Prostate gland (tissue), 2 donors: Measurements from ENCODE around the gene LMAN2.

Experiments
- POLR2A ChIP-seq: fragments of 450-650 bp; IDR thresholded peaks from one replicate; pipeline ENCODE4 v1.6.1; 2016; ENCODE audit warnings: antibody characterized with exemption, mild to moderate bottlenecking
- POLR2AphosphoS5 ChIP-seq: sonication (generic); formaldehyde crosslinking; IDR thresholded peaks from one replicate; pipeline ENCODE4 v1.6.1; 2017; ENCODE audit warnings: antibody characterized with exemption
- TF ChIP-seq, protein P1 (sequence below), 4 experiments: fragments of 200-600 bp in 2 of 4; fragments of 450-650 bp in 2 of 4; sonication (generic) in 2 of 4; IDR thresholded peaks; 1 replicate in 3 of 4; 2 replicates in 1 of 4; pipeline ENCODE4 v1.5.1; 2016 to 2019; ENCODE audit warnings: antibody characterized with exemption in 4 of 4, mild to moderate bottlenecking in 2 of 4, moderate library complexity in 2 of 4

- TF ChIP-seq POLR2AphosphoS5 (no peak), POLR2A (no peak)
- TF ChIP-seq, protein P1, sequence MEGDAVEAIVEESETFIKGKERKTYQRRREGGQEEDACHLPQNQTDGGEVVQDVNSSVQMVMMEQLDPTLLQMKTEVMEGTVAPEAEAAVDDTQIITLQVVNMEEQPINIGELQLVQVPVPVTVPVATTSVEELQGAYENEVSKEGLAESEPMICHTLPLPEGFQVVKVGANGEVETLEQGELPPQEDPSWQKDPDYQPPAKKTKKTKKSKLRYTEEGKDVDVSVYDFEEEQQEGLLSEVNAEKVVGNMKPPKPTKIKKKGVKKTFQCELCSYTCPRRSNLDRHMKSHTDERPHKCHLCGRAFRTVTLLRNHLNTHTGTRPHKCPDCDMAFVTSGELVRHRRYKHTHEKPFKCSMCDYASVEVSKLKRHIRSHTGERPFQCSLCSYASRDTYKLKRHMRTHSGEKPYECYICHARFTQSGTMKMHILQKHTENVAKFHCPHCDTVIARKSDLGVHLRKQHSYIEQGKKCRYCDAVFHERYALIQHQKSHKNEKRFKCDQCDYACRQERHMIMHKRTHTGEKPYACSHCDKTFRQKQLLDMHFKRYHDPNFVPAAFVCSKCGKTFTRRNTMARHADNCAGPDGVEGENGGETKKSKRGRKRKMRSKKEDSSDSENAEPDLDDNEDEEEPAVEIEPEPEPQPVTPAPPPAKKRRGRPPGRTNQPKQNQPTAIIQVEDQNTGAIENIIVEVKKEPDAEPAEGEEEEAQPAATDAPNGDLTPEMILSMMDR (IDR thresholded peaks at IDR 0.05): no peak
Measured at GRCh38 chr5:177357459-177358351, 6.2 kb upstream of the LMAN2 start, which contains the start of gene RGS14.
